HG02798 (cell line): ENCODE measurements around the gene GCC1.
"Not testable (repeated sequence)": the region's sequence is repeated elsewhere in the genome, so short reads cannot be mapped to it uniquely, and the experiment has no call there.

Source experiments
- ATAC-seq: cut with Tn5 transposase; IDR thresholded peaks from one replicate; pipeline ENCODE4 v1.9.1; 2021; ENCODE audit warnings: mild to moderate bottlenecking; ENCODE audit not compliant: unreplicated experiment, poor library complexity

GCC1 gene

DNA sequence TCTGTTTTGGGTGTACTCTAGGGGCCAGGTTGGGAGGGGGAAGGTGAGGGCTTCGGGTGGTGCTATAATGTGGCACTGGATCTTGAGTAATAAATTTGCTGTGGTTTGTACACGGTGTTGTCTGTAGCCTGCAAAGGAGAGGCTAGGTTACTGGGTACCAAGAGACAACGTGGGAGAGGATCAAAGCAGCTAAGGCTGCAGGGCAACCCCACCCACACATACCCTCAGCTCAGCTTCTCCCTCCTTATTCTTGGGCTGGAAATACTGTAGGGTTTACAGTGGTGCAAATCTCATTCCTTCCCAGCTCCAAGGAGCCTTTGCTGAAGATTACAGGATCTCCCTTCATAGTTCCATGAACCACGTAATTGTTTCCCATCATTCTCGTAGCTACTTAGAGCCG, 6.2 kb upstream of the GCC1 start:
- ATAC-seq = no peak

DNA sequence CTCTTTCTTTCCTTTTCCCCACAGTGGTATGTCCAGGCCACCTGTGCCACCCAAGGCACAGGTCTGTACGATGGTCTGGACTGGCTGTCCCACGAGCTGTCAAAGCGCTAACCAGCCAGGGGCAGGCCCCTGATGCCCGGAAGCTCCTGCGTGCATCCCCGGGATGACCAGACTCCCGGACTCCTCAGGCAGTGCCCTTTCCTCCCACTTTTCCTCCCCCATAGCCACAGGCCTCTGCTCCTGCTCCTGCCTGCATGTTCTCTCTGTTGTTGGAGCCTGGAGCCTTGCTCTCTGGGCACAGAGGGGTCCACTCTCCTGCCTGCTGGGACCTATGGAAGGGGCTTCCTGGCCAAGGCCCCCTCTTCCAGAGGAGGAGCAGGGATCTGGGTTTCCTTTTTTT, 5.8 kb upstream of the GCC1 start:
- ATAC-seq = no peak

DNA sequence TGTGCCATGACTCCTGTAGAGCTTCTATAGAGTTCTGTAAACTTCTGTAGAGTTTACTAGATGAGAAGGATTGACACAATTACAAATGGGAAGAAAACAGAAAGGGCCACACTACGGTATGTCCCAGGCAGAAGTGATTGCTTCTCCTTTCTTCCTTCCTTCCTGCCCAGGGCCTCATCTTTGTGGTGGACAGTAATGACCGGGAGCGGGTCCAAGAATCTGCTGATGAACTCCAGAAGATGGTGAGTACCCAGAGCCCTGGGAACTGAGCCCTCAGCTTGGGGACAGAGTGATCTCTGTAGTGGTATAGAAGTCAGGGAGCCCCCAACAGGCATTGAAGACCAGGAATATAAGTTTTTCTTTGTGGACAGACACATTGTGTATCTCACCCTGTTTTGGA, 4.5 kb upstream of the GCC1 start:
- no peak for ATAC-seq

DNA sequence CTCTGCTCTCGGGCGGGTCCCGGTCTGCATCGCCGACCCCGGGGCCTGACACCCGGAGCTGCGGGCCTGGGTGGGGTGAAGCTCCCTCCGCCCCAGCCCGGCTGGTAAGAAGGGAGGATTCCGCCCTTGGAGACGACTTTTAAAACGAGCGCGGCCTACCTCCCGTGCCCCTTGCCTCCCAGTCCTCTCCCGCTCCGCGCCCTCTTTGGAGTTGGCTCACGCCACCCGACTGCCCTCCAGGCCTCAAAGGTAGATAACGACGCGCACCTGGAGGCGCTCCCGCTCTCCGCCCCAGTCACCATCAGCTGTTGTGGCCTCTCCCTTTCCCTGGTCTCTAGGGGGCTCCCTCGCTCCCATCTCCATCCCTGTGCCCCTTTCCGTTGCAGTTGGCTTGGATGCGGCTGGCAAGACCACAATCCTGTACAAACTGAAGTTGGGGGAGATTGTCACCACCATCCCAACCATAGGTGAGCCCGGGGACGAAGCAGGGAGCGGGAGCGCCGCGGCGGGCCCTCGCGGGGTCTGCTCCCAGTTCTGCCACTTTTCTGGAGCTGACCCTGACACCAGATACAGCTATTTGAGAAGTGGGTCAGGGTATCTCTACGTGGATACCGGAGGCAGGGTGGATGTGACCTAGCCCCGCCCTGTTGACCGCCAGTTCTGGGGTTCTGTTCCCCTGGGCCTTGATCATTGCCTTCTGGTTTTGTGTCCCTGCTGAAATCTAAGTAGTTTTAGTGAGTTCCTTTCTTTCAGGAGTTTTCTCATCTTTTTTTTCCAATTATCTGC, 3.5 kb upstream of the GCC1 start:
- peak; percentile 6 for ATAC-seq

DNA sequence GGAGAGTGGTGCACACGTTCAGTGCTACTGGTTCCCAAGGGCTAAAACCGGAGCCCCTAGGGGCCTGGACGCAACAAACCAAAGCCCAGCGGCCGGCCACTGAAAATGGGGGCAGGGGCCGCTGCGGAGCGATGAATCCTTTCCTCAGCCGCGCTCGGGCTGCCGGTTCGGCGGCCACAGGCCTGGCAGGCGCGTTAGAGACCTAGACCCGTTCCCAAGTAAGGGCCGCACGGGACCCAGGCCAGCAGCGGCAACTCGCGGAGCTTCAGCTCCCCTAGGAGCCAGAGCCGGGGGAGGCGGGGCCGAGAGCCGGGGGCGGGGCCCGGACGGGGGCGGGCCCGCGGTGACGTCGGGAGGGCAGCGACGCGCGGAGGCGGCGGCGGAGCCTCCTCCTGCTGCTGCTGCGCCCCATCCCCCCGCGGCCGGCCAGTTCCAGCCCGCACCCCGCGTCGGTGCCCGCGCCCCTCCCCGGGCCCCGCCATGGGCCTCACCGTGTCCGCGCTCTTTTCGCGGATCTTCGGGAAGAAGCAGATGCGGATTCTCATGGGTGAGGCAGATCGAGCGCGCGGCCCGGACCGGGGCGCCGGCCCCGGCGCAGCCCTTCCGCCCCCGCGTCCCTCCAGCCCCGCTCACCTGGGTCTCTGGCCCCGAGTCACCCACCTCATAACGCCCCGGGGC, 2.8 kb upstream of the GCC1 start, which contains the start of gene ARF5:
Gene ARF5, plus strand, starts transcription at position 393 of the 678 bp plus-strand sequence. Its CDS starts 88 bp downstream, at position 481.
- ATAC-seq = peak; percentile 76

DNA sequence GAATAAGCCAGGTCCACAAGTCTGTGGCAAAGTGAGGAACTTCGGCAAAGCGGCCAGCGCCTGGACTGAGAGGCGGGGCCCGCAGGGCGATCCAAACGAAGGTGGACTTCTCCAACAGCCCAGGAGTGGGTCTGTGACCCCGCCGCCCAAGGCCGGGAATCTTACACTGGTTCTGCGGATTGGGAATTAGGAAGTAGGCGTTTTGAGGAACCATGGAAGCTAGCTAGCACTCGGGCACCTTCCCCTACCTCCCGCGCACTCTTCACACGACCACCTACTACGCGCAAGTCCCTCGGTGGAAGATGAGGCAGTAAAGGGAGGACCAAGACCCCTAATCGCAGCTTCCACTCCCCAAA, 2.2 kb upstream of the GCC1 start:
- no peak for ATAC-seq

DNA sequence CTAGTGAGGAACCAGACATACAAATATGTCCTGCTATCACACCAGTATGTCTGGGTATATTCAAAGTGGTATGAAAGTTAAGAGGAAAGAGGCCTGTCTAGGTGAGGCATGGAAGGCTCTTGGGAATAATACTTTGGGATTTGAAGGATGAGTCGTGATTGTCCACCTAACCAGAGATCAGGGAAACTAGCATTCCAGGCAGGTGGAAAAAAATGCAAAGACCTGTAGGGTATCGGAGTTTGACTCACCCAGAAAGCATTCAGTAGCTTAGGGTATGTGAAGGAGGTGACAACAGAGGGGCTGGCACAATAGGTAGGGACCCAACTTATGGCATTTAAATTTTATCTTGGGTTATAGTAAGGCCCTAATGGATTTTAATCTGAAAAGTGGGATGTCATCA, 950 bp upstream of the GCC1 start:
- no peak for ATAC-seq

DNA sequence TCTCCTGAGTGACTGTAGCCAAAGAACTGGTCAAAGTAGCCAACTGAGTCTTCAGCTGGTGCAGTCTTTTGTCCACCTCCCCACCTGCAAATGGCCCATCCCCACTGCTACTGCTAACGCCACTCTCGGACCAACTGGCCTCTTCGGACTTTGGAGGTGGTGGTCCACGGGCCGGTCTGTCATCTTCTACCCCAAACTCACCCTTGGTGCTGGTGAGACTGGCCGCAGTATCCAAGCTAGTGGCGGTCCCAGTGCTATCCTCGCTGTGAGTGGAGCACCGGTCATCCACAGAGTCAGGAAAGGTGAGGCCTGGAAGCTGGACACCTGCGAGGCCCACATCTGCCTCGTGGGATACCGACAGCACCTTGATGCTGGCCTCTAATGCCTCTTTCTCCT, 750 bp downstream of the GCC1 start:
- ATAC-seq = no peak

DNA sequence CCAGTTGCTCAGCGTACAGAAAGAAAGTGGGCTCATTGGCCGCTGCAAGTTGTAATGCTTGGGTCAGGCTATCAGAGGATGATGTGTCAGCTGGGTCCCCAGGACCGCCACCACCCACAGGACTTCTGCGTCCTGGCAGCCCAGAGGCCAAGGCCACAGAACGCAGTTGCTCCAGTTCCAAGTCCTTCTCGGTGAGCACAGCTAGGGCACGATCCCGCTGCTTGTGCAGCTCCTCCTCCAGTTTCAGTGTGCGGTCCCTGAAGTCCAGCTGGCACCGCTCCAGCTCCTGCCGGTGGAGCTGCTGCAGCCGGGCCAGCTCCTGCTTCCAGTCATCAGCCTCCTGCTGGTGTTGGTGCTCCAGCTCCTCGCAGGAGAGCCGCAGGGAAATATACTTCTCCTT, 3.0 kb downstream of the GCC1 start:
- ATAC-seq = no peak

DNA sequence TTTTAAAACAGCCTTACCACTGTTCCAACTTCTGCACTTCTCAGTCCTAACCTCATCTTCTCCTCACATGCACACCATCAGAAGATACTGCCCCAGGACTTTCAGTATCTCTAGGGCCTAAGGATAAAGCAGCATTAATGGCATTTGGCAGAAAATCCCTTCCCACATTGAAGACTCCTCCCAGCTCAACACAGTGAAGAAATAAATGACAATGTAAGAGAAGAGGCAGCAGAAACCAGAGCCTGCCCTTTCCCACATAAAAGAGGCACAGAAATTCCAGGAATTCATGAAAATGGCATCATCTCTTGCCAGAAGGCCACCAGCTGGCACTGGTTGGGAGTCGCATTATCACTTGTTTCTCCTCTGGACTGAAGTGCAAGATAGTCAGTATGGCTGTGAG, 3.7 kb downstream of the GCC1 start:
- ATAC-seq = no peak

DNA sequence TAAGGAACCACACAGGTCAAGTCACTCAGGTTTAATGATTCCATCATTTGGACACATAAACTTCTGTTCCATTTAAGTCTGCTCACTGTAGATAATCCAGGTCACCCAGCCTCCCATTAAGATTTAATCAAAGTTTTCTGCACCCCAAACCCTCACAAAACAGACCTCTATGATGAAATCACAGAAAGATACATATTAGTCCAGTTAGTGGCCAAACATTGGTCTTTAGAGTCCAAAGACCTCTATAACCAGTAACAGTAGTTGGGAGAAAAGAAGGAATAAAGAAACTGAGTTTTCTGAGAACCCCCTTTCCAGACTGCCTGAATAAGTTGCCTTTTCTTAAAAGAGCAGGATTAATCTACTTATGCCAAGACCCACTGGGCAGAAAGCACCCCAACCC, 4.8 kb downstream of the GCC1 start:
- ATAC-seq = no peak

DNA sequence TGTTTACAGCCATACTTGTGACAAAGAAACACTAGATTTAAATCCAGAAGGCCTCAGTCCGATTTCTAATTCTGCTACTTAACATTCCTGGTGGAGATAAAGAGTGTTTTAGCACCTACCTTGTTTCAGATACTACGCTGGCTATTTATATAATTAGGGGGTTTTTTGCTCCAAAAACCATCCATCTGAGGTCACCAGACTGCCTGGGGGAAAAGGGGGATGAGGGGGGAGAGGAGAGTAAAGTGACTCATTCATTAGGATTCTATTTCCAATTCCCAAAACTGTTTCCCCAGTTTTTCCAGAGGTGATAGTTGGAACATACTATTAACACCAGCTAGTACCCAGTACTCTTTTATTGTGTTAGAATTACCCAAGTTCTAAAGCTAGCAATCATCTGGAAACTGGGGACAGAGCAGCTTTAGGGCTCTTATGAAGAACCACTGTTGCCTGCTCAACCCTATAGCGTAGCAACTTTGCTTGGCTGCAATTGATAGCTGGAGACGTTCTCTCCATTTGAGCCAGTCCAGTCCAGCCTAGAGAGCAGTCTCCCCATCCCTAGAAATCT, 6.6 kb downstream of the GCC1 start:
- no peak for ATAC-seq

DNA sequence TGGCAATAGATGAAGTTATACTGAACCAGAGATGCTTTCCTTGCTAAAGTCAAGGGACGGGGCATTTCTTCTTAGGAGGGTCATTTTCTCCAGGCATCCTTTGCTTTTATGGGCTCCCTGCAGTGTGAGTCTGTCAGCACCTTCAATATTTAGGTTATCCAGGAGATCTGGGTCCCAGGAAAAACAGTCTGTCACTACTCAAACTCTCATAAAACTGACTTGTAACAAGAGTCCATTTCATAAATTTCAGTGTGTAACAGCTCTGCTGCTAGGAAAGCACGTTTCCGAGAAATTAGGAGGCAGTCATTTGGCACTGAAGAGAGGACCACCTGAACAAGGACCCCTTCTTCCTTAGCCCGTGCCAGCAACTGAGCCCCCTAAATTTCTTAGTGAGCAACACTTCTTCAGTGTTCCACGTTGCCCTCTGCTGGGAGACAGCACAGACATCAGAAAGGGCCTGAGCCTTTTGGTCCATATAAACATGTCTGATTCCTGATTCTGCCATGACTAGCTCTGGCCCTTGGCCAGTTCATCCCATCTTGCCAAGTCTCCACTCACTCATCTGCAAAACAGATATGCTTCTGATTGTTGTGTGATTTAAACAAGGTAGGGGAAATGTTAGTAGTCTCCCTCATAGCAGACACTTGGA, 7.2 kb downstream of the GCC1 start:
- ATAC-seq = no peak

DNA sequence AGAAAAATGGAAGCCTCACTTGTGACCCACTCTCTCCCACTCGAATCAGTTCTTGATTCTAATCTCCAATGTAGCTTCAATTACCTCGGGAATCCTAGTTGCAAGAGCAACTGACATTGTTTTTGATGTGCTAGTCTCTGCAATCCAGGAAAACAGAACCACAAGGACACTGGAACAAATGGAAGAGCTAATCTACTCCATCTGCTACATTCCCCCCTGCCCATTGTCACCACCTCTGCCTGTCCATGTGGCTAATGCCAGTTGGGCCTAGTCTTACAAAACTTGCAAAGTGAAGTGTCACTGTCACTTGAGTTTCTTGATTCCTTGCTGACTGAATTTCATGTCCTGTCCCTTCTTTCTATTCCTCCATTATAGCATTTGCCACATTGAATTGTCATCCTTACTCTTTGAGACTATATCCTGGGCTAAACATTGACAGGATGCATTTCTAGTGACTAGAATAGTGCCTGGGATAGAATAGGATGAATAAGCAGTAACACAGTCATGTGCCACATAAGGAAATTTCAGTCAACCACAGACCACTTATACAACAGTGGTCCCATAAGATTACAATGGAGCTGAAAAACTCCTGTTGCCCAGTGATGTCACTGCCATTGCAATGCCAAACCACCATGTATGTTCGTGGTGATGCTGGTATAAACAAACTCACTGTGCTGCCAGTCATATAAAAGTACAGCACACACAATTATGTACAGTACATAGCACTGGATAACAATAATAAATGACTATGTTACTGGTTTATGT, 13.5 kb downstream of the GCC1 start:
- no peak for ATAC-seq

DNA sequence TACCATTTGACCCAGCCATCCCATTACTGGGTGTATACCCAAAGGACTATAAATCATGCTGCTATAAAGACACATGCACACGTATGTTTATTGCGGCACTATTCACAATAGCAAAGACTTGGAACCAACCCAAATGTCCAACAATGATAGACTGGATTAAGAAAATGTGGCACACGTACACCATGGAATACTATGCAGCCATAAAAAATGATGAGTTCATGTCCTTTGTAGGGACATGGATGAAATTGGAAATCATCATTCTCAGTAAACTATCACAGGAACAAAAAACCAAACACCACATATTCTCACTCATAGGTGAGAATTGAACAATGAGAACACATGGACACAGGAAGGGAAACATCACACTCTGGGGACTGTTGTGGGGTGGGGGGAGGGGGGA, 17.4 kb downstream of the GCC1 start:
- ATAC-seq = not testable (repeated sequence)

DNA sequence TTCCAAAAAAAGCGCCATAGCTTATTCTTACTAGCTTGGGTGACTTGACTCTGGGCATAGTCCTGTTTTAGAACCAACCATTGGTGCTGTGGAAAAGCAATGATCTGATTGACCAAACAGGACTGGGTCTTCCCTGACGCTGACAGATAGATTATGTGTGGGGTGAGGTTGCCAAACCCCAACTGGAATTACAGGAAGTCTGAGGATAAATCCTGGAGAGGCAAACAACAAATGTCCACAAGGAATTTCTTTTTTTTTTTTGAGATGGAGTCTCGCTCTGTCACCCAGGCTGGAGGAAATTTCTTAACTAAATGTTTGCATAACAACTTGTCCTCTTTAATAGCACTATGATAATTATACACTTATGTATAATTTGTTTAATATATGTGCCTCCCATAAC, 19.2 kb downstream of the GCC1 start:
- ATAC-seq = no peak

DNA sequence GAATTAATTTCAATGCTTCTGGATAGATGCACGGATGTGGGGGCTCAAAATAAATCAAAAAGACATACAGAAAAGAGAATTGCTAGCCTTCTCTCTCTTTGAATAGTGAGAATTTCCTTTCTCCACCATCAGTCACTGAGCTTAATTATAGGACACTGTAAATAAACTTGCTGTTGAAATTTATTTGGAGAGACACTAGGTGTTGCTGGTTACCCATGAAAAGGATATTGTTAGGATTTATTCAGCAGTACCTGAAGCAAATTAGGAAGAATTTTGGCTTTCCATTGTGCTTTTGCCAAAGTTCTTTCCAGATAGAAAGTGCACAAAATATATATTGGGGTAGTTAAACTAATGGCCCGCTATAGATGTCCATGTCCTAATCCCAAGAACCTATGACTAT, 27.6 kb downstream of the GCC1 start:
- ATAC-seq = no peak

DNA sequence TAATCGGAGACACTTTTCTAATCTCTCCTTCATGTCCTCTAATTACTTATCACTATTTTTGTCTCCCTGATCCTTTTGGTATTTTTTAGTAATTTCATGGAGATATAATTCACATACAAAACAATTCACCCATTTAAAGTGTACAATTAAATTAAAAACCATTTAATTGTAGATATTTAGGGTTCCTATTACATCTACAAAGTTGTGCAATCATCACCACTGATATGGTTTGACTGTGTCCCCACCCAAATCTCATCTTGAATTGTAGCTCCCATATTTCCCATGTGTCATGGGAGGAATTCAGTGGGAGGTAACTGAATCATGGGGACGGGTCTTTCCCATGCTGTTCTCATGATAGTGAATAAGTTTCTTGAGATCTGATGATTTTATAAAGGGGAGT, 29.0 kb downstream of the GCC1 start:
- ATAC-seq = no peak

DNA sequence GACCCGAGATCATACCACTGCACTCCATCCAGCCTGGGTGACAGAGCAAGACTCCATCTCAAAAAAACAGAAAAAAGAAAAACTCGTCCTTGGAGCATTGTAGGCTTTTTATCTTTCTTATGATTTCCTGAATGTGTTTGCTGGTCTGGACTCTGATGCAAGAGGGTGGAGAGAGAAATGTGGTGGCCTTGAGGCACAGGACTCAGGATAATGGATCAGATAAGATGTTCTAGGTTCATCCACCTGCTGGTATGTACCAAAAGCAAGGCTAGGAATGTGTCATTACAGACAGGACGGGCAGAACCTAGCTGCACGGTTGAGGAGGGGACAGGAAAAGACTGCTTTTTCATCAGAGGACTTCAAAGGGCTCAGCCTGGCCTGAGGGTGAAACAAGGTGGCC, 33.5 kb downstream of the GCC1 start:
- no peak for ATAC-seq

DNA sequence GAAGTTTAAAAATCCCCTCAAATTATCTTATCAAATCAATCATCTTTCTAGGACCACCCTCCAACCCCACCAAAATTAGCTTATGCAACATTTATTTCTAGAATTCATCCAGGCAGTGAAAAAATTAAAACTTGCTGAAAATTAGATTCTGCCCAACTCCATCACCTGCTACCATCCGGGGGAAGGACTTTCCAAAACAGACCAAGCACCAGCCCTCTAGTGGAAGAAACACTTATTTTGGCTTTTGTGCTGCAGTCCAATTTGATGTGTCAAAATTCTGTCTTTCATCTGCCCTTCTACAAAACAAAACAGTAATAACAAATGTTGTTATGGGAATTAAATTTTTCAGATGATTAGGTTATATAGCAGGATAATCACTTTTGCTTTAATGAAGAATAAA, 35.1 kb downstream of the GCC1 start:
- ATAC-seq = no peak

DNA sequence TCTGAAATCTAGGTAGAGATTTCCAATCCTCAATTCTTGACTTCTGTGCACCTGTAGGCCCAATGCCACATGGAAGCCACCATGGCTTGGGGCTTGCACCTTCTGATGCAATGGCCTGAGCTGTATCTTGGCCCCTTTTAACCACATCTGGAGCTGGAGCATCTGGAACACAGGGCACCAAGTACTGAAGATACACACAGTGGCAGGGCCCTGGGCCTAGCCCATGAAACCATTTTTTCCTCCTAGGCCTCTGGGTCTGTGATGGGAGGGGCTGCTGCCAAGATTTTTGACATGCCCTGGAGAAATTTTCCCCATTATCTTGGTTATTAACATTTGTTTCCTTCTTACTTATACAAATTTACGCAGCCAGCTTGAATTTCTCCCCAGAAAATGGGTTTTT, 39.1 kb downstream of the GCC1 start:
- no peak for ATAC-seq
